ENCODE measurements around the gene SIGLEC8. TPM values are rescaled to one million over a fixed set of nuclear protein-coding genes. Genes with fewer than 3 reads are reported as not detected.
"Not testable (repeated sequence)": the region's sequence is repeated elsewhere in the genome, so short reads cannot be mapped to it uniquely, and the experiment has no call there.

The SIGLEC8 gene
- total RNA-seq, 4 donors from 2014 or later, result 0.27 to 1.3 TPM; not detected in 2

GRCh38 chr19:51503896-51504295, 45.6 kb upstream of the SIGLEC8 start:
- in situ Hi-C loops (cut with MboI; ENCODE audit: low pct_ligation_motif_present in 1 of 4, low pct_unique_long_range_greater_than_20kb in 1 of 4, low sequenced_read_pairs in 3 of 4) (no loop called here), intact Hi-C loops (cut with DNase I; ENCODE audit: low total_unique reads) (no loop called here)
- H3K27me3 ChIP-seq, result no peaks in the 10 kb centered on the region
- DNase-seq, result no peak
- TF ChIP-seq EP300 (IDR thresholded peaks at IDR 0.05; ENCODE audit: low read depth), result no peak
- TF ChIP-seq POLR2A (IDR thresholded peaks at IDR 0.05), result no peak
- no peak for TF ChIP-seq CTCF (IDR thresholded peaks at IDR 0.05)
- no peak for TF ChIP-seq POLR2AphosphoS5 (IDR thresholded peaks at IDR 0.05)
- H3K9me3 ChIP-seq, result no peaks in the 10 kb centered on the region
- 53% methylated on average over 3 of the region's 3 CpGs; no CpG with 5 or more reads in 1 of the 2 donors for WGBS, 2 donors (ENCODE audit: low coverage in 1 of 2)
- no peak overlapping the region for H3K27ac ChIP-seq
- no peaks in the 10 kb centered on the region for H3K36me3 ChIP-seq
- H3K4me3 ChIP-seq, result no peak overlapping the region
- no peaks in the 10 kb centered on the region for H3K4me1 ChIP-seq

- Histone ChIP-seq H3K4me1 (no peaks in the 10 kb centered on the region), H3K36me3 (no peaks in the 10 kb centered on the region), H3K4me3 (no peak overlapping the region), H3K27ac (no peak overlapping the region), H3K9me3 (no peaks in the 10 kb centered on the region), H3K27me3 (no peaks in the 10 kb centered on the region)
- in situ Hi-C loops (cut with MboI; ENCODE audit: low pct_ligation_motif_present in 1 of 4, low pct_unique_long_range_greater_than_20kb in 1 of 4, low sequenced_read_pairs in 3 of 4) (no loop called here), intact Hi-C loops (cut with DNase I; ENCODE audit: low total_unique reads) (no loop called here)
- no peak for DNase-seq
- no peak for TF ChIP-seq CTCF (IDR thresholded peaks at IDR 0.05)
- no peak for TF ChIP-seq EP300 (IDR thresholded peaks at IDR 0.05; ENCODE audit: low read depth)
- no peak for TF ChIP-seq POLR2A (IDR thresholded peaks at IDR 0.05)
- no peak for TF ChIP-seq POLR2AphosphoS5 (IDR thresholded peaks at IDR 0.05)
- 73% methylated on average over 5 of the region's 5 CpGs; no CpG with 5 or more reads in 1 of the 2 donors for WGBS, 2 donors (ENCODE audit: low coverage in 1 of 2)
Observed at GRCh38 chr19:51503286-51503817, 45.1 kb upstream of the SIGLEC8 start.

GRCh38 chr19:51501594-51502263, 43.5 kb upstream of the SIGLEC8 start, which contains the start of gene SIGLEC12:
TSS of gene SIGLEC12 (minus strand) at chr19:51501800. CDS start at chr19:51501733, 67 bp downstream.
- 69% methylated on average over 12 of the region's 12 CpGs; no CpG with 5 or more reads in 1 of the 2 donors for WGBS, 2 donors (ENCODE audit: low coverage in 1 of 2)
- no peaks in the 10 kb centered on the region for H3K9me3 ChIP-seq

GRCh38 chr19:51500931-51501330, 42.7 kb upstream of the SIGLEC8 start:
- H3K4me1 ChIP-seq; in situ Hi-C loops (cut with MboI; ENCODE audit: low pct_ligation_motif_present in 1 of 4, low pct_unique_long_range_greater_than_20kb in 1 of 4, low sequenced_read_pairs in 3 of 4); H3K36me3 ChIP-seq; H3K9me3 ChIP-seq; intact Hi-C loops (cut with DNase I; ENCODE audit: low total_unique reads); H3K27ac ChIP-seq; DNase-seq; H3K27me3 ChIP-seq; H3K4me3 ChIP-seq: not testable (repeated sequence)
- WGBS, 2 donors (ENCODE audit: low coverage in 1 of 2), result 50% methylated on average over 7 of the region's 8 CpGs; no CpG with 5 or more reads in 1 of the 2 donors

More at GRCh38 chr19:51501594-51502263, 43.5 kb upstream of the SIGLEC8 start, which contains the start of gene SIGLEC12:
- Histone ChIP-seq H3K36me3 (no peaks in the 10 kb centered on the region), H3K4me3 (no peak within 1 kb of the TSS), H3K4me1 (no peaks in the 10 kb centered on the region), H3K27ac (no peak within 1 kb of the TSS), H3K27me3 (no peaks in the 10 kb centered on the region)
- in situ Hi-C loops (cut with MboI; ENCODE audit: low pct_ligation_motif_present in 1 of 4, low pct_unique_long_range_greater_than_20kb in 1 of 4, low sequenced_read_pairs in 3 of 4) (no loop called here), intact Hi-C loops (cut with DNase I; ENCODE audit: low total_unique reads) (no loop called here)
- TF ChIP-seq EP300 (IDR thresholded peaks at IDR 0.05; ENCODE audit: low read depth) (no peak), CTCF (IDR thresholded peaks at IDR 0.05) (no peak), POLR2A (IDR thresholded peaks at IDR 0.05) (no peak)
- peak; percentile 28 for DNase-seq

Measured in transverse colon (tissue), 4 donors.